ENCODE measurements around the gene PCED1B.
A peak's percentile ranks its signal among the peaks of the same experiment; 100 is the strongest.

The PCED1B gene

GRCh38 chr12:47237751-47238211 lies 158.4 kb downstream of the PCED1B start:
- in situ Hi-C loops (cut with HindIII; ENCODE audit: low sequenced_read_pairs): no loop called here
- peak; percentile 9 for DNase-seq (ENCODE audit: low read depth, low spot score)
- H3K4me3 ChIP-seq (ENCODE audit: low read depth, low read length): no peak overlapping the region
- TF ChIP-seq CTCF (IDR thresholded peaks at IDR 0.05; ENCODE audit: low read depth, low read length): no peak

- TF ChIP-seq CTCF (IDR thresholded peaks at IDR 0.05; ENCODE audit: low read depth, low read length): no peak
- H3K4me3 ChIP-seq (ENCODE audit: low read depth, low read length): no peak overlapping the region
- in situ Hi-C loops (cut with HindIII; ENCODE audit: low sequenced_read_pairs): no loop called here
- DNase-seq (ENCODE audit: low read depth, low spot score): peak; percentile 19
Measured at GRCh38 chr12:47238669-47239114, 159.3 kb downstream of the PCED1B start.

- in situ Hi-C loops (cut with HindIII; ENCODE audit: low sequenced_read_pairs): no loop called here
- no peak overlapping the region for H3K4me3 ChIP-seq (ENCODE audit: low read depth, low read length)
- no peak for TF ChIP-seq CTCF (IDR thresholded peaks at IDR 0.05; ENCODE audit: low read depth, low read length)
Measured at GRCh38 chr12:47242426-47242825, 163.0 kb downstream of the PCED1B start.

GRCh38 chr12:47244835-47245234 lies 165.4 kb downstream of the PCED1B start:
- no peak overlapping the region for H3K4me3 ChIP-seq (ENCODE audit: low read depth, low read length)
- no peak for DNase-seq (ENCODE audit: low read depth, low spot score)
- no peak for TF ChIP-seq CTCF (IDR thresholded peaks at IDR 0.05; ENCODE audit: low read depth, low read length)
- in situ Hi-C loops (cut with HindIII; ENCODE audit: low sequenced_read_pairs): no loop called here

More at GRCh38 chr12:47242426-47242825, 163.0 kb downstream of the PCED1B start:
- DNase-seq (ENCODE audit: low read depth, low spot score): no peak

GRCh38 chr12:47245623-47246022 lies 166.2 kb downstream of the PCED1B start:
- no peak overlapping the region for H3K4me3 ChIP-seq (ENCODE audit: low read depth, low read length)
- DNase-seq (ENCODE audit: low read depth, low spot score): no peak
- in situ Hi-C loops (cut with HindIII; ENCODE audit: low sequenced_read_pairs): no loop called here
- no peak for TF ChIP-seq CTCF (IDR thresholded peaks at IDR 0.05; ENCODE audit: low read depth, low read length)

- no peak overlapping the region for H3K4me3 ChIP-seq (ENCODE audit: low read depth, low read length)
- no peak for TF ChIP-seq CTCF (IDR thresholded peaks at IDR 0.05; ENCODE audit: low read depth, low read length)
- DNase-seq (ENCODE audit: low read depth, low spot score): peak; percentile 31
- in situ Hi-C loops (cut with HindIII; ENCODE audit: low sequenced_read_pairs): no loop called here
Measured at GRCh38 chr12:47247418-47247817, 168.0 kb downstream of the PCED1B start.

GRCh38 chr12:47249082-47249481 lies 169.7 kb downstream of the PCED1B start:
- in situ Hi-C loops (cut with HindIII; ENCODE audit: low sequenced_read_pairs): no loop called here
- no peak for DNase-seq (ENCODE audit: low read depth, low spot score)
- no peak for TF ChIP-seq CTCF (IDR thresholded peaks at IDR 0.05; ENCODE audit: low read depth, low read length)
- H3K4me3 ChIP-seq (ENCODE audit: low read depth, low read length): no peak overlapping the region

All from astrocyte of the spinal cord (primary cell).